Neural cell (in vitro differentiated cells): ENCODE results near the gene DNAH8.

Source experiments
- CTCF ChIP-seq: fragments of 450-650 bp; IDR thresholded peaks from 2 replicates; pipeline ENCODE4 v1.5.1; 2014; ENCODE audit warnings: antibody characterized with exemption, mild to moderate bottlenecking, moderate library complexity; ENCODE audit not compliant: poor library complexity, severe bottlenecking
- EP300 ChIP-seq: fragments of 450-650 bp; conservative IDR thresholded peaks from 2 replicates; pipeline ENCODE4 v1.6.1; 2014; ENCODE audit warnings: antibody characterized with exemption, mild to moderate bottlenecking, moderate library complexity; ENCODE audit not compliant: poor library complexity, severe bottlenecking
- EZH2 ChIP-seq: fragments of 200-600, 300-800 bp; shearing (Covaris generic), sonication (generic); IDR thresholded peaks from 2 replicates; pipeline ENCODE4 v1.6.1; 2014; ENCODE audit warnings: antibody characterized with exemption, low read length, borderline replicate concordance, mild to moderate bottlenecking; ENCODE audit not compliant: insufficient read depth, poor library complexity, severe bottlenecking
- MXI1 ChIP-seq: fragments of 450-650 bp; conservative IDR thresholded peaks from 2 replicates; pipeline ENCODE4 v1.6.1; 2014; ENCODE audit warnings: antibody characterized with exemption, mild to moderate bottlenecking; ENCODE audit not compliant: poor library complexity, severe bottlenecking
- POLR2AphosphoS5 ChIP-seq: IDR thresholded peaks from 2 replicates; pipeline ENCODE4 v1.6.1; 2012
- REST ChIP-seq: IDR thresholded peaks from 2 replicates; pipeline ENCODE4 v1.6.1; 2012; ENCODE audit warnings: borderline replicate concordance

DNA sequence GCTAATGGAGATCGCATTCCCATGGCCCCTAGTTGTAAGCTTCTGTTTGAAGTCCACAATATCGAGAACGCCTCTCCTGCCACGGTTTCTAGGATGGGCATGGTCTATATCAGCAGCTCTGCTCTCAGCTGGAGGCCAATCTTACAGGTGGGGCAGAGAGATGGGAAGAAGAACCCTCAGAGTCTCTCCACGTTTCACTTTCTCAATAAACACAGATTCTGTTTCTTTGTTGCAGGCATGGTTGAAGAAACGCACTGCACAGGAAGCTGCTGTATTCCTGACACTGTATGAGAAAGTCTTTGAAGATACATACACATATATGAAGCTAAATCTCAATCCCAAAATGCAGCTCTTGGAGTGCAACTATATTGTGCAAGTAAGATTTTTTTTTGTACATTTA is 157.9 kb downstream of the DNAH8 start:
- TF ChIP-seq CTCF (no peak), EP300 (no peak), EZH2 (no peak), POLR2AphosphoS5 (no peak), MXI1 (no peak), REST (no peak)
